ENCODE data around the gene ZNF629.
"Not testable (repeated sequence)": the region's sequence is repeated elsewhere in the genome, so short reads cannot be mapped to it uniquely, and the experiment has no call there.

The ZNF629 gene

GRCh38 chr16:30786936-30787612 is at the start of gene ZNF629:
TSS of gene ZNF629 (minus strand) at chr16:30787205. CDS start at chr16:30784482, 2,723 bp downstream.
- peak; percentile 56 to 77 (median 62) for DNase-seq

- DNase-seq, result no peak
Measured at GRCh38 chr16:30834130-30834740, 47.2 kb upstream of the ZNF629 start.

GRCh38 chr16:30830072-30830417 is 43.0 kb upstream of the ZNF629 start:
- DNase-seq, result no peak

- no peak for DNase-seq
Measured at GRCh38 chr16:30829130-30830071, 42.4 kb upstream of the ZNF629 start.

GRCh38 chr16:30821891-30822290 is 34.9 kb upstream of the ZNF629 start:
- DNase-seq, result no peak

- DNase-seq, result not testable (repeated sequence)
Measured at GRCh38 chr16:30821441-30821840, 34.4 kb upstream of the ZNF629 start.

GRCh38 chr16:30820952-30821421 is 34.0 kb upstream of the ZNF629 start:
- no peak for DNase-seq

- no peak for DNase-seq
Measured at GRCh38 chr16:30816769-30817168, 29.8 kb upstream of the ZNF629 start.

- peak in 1 of 3 donors; percentile 18 for DNase-seq
Measured at GRCh38 chr16:30813821-30814189, 26.8 kb upstream of the ZNF629 start.

GRCh38 chr16:30809675-30810074 is 22.7 kb upstream of the ZNF629 start:
- not testable (repeated sequence) for DNase-seq

- DNase-seq, result not testable (repeated sequence)
Measured at GRCh38 chr16:30808890-30809426, 22.0 kb upstream of the ZNF629 start.

GRCh38 chr16:30808146-30808545 is 21.1 kb upstream of the ZNF629 start:
- peak; percentile 52 to 89 (median 78) for DNase-seq

- DNase-seq, result peak; percentile 74 to 88 (median 78)
Measured at GRCh38 chr16:30805370-30806169, 18.6 kb upstream of the ZNF629 start.

- DNase-seq, result no peak
Measured at GRCh38 chr16:30805056-30805369, 18.0 kb upstream of the ZNF629 start.

GRCh38 chr16:30802936-30803335 is 15.9 kb upstream of the ZNF629 start:
- DNase-seq, result peak in 1 of 3 donors; percentile 18

GRCh38 chr16:30797670-30798309 is 10.8 kb upstream of the ZNF629 start:
- no peak for DNase-seq

GRCh38 chr16:30794634-30795033 is 7.6 kb upstream of the ZNF629 start:
- DNase-seq, result no peak

GRCh38 chr16:30793508-30794069 is 6.6 kb upstream of the ZNF629 start:
- DNase-seq, result no peak

GRCh38 chr16:30787613-30788378 is 791 bp upstream of the ZNF629 start:
- peak in 1 of 3 donors; percentile 15 for DNase-seq

GRCh38 chr16:30786115-30786935 is 680 bp downstream of the ZNF629 start:
- peak; percentile 54 to 71 (median 55) for DNase-seq

All from suppressor macrophage treated with lipopolysaccharide for 1 hour (primary cell).